ENCODE results near the gene ENOX2.

The ENOX2 gene

DNA sequence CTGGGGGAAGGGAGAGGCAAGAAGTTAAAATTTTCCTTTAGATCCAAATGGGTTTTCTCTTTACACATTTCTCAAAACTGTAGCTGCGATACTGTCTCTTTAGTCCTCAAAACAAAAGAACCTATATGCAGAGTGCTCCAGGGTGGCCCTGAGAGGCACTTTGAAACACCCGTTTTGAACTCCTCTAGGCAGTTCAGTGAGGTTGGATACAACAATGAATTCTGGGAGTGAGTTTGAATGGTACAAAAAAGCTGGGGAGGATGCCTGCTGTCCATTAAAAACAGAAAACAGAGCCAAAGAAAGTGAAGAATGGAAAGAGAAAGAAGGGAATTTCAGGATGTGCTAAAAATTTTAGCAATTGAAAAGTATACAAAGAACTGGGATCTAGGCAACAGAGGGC, 23.1 kb downstream of the ENOX2 start:
- no peak for DNase-seq

- DNase-seq: no peak
Observed at GRCh38 chrX:130878350-130879341, 24.4 kb downstream of the ENOX2 start.

DNA sequence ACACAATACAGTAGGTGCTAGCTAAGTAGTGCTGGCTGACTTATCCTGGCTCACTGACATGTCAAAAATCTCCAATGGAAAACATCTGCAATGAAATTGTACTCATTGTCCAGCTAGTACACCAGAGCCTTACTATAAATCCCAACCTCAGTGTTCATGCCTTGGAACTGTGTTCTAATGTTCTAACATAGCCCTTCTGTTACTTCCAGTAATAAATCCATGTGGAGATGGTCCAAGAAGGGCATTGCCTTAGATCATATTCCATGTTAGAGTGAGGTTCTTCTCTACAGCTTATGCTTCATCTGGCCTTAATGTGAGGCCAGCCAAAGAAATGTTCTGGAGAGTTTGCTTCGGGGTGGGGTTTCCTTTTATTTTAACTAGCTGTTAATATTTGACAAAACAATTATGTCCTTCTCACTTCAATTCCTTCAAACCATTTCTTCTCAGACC, 25.1 kb downstream of the ENOX2 start:
- DNase-seq: no peak

- no peak for DNase-seq
Observed at GRCh38 chrX:130876226-130876625, 26.8 kb downstream of the ENOX2 start.

DNA sequence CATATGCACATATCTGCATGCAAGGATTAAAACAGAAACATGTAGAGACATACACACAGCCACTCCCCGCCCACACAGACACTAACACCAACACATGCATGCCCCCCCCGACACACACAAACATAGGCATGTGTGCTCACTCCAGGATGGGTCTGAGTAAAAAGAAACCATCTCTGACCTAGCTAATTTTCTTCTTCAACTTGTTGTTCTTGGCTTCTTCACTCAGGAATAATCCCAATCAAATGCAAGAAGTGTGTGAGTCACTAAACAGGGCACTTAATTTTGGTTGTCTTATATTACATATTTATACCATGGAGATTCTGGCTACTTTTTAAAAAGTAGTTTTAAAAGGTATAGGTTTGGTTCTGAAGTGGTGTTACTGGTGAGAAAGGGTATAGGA, 28.3 kb downstream of the ENOX2 start:
- DNase-seq: no peak

DNA sequence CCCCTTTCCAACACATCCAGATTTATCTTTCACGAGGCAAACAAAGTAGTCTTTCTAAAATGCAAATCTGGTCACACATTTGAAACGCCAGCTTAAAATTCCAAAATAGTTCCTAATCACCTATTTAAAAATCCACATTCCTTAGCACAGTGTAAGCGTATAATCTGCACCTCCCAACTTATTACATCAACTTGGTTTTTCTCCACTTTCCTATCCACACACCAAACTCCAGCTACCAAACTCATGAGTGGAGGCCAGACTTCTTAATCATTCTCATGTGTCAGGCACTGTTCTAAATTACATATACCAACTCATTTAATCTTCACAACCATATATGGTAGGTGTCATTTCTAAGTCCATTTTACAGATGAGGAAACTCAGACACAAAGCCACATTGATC, 33.8 kb downstream of the ENOX2 start:
- no peak for DNase-seq

GRCh38 chrX:130861462-130861861, 41.5 kb downstream of the ENOX2 start:
- DNase-seq: no peak

- DNase-seq: no peak
Observed at GRCh38 chrX:130857207-130857606, 45.8 kb downstream of the ENOX2 start.

DNA sequence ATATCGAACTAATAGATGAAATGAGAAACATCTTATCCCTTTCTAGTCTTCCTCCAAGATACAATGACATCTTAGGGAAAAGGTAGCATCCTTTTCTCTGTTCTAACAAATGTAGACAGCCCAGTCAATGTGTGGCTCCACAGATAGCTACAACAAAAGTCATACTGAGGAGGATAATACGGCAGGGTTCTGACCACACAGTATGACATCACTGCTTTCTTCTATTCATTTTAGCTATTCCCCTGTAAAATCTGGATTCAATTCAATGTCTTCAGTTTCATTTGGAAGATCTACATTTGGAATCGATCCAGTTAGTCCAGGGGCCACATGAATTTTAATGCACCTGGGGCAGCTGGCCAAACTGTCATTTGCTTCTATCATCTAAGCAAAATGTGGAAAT, 51.4 kb downstream of the ENOX2 start:
- no peak for DNase-seq

- DNase-seq: no peak
Observed at GRCh38 chrX:130848763-130849162, 54.2 kb downstream of the ENOX2 start.

DNA sequence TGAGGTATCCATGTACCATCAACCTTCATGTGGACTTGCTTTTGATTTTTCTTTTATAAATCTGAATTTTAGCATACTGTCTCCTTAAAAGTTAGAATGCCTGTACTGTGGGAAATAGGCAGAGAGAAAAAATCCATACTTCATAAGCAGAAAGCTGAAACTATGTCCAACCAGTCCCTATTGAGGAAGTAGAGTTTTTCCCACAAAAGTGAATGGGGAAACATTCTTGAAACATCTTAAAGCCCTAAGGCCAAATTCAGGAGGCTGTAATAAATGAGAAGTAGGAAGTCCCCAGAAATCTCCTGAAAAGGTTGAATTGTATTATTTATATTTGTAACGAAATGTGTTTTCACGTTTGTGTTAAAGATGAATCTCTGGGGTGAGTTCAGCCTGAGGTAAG, 56.3 kb downstream of the ENOX2 start:
- DNase-seq: no peak

GRCh38 chrX:130841776-130842175, 61.2 kb downstream of the ENOX2 start:
- DNase-seq: no peak

GRCh38 chrX:130840345-130840744, 62.7 kb downstream of the ENOX2 start:
- DNase-seq: no peak

- no peak for DNase-seq
Observed at GRCh38 chrX:130836447-130836846, 66.6 kb downstream of the ENOX2 start.

DNA sequence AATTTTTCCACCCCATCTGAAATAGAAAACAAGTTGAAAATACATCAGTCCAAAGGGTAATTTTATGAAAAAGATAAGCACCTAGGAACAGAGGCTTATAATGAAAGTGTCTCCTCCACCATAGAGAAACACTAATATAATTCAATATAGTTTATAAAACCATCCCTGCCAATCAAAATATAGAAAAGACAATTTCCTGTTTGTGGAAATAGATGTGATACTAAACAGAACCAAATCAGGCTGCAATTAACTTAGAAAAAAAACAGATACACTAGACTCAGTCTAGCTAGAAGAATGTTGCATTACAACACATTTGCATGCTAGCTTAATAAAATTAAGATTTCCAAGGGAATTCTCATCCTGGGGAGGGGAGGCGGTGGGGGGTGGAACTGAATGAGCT, 68.2 kb downstream of the ENOX2 start:
- DNase-seq: no peak

GRCh38 chrX:130834149-130834548, 68.9 kb downstream of the ENOX2 start:
- DNase-seq: no peak

DNA sequence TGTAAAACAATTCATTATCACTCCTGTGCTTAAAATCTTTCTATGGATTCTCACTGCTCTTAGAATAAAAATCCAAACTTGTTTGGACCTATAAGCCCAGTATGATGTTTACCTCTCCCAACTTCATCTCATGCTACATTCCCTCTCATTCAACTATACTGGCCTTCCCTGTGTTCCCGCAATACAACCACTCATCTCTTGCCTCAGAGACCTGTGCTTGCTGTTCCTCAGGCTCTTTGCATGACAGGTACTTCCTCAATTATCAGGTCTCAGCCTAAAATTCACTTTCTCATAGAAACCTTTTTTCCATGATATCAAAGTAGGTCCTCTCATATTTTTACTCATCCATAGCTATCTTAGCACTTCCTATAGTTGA, 71.7 kb downstream of the ENOX2 start:
- no peak for DNase-seq

DNA sequence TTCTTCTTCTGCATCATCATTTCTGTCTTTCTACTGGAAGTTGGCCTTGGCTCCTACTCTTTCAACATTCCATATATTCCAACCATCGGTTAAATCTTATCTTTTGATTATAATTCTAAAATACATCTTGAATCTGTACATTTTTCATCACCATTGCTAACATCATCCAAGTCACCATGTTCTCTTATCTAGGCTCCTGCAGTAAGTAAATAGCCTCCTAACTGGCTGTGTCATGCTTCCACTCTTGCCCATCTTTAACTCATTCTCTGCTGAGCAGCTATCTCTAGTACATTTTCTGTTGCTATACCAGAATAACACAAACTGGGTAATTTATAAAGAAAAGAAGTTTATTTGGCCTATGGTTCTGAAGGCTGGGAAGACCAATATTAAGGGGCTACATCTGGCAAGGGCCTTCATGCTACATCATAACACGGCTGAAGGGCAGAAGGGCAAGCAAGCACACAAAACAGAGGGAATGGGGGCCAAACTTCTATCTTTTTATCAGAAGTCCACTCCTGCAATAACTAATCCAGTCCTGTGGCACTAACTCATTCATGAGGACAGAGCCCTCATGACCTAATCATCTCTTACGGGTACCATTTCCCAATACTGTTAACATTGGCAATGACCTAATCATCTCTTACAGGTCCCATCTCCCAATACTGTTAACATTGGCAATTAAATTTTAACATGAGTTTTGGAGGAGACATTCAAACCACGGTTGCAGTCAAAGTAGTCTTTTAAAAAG, 72.2 kb downstream of the ENOX2 start:
- DNase-seq: no peak

DNA sequence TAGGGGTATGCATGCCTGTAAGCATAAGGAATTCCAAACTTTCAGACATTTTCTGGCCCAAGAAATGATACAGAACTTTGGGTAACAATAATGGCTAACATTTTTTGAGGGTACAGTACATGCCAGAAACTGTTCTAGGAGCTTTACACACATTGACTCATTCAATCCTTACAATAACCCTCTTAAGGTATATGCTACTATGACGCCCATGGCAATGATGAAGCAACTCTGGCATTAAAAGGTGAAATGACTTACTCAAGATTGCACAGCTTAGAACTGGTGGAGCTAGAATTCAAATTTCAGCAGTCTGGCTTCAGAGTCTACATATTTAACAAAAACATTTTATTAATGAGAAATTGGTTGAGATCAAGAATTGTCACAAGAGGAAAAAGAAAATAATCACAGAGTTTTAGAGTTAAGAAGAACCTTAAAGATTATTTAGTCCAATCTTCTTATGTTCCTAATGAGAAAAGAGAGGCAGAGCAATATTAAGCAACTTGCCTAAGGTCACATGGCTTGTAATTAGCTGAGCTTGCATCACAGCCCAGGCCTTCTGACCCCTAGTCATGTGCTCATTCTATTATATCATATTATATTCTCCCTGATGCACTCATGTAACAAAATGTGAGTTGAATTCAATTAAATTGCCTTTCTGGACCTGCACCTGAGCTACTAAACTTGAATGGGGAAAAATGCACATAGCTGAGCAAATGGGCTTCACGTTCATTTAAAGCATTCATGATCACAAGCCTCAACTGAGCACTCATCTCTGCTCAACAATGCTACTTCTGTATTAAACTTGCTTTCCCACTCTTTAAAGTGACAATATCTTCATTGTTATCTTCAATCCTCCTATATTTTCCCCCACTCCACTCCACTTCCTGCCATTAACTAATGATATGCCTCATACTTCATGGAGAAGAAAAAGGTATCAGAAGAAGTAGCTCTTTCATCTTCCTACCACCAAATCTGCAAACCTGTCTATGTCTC, 73.2 kb downstream of the ENOX2 start:
- no peak for DNase-seq

DNA sequence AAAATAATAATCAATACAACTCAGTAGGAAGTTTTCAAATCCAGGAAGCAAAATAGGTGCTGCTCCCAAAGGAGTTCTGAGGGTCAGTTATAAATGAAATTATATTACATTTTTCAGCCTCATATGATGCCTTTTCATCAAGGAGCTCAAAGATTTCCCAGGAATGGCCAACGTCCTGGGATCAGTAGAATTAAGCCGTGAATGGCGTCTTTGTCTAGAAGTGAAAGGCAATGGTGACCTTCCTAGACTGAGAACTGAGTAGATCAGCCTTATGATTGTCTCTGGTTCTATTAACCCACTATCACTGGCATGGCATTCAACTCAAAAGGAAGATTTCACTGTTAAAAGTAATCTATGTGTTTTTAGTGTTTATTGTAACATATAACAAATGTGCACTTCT, 74.4 kb downstream of the ENOX2 start:
- no peak for DNase-seq

DNA sequence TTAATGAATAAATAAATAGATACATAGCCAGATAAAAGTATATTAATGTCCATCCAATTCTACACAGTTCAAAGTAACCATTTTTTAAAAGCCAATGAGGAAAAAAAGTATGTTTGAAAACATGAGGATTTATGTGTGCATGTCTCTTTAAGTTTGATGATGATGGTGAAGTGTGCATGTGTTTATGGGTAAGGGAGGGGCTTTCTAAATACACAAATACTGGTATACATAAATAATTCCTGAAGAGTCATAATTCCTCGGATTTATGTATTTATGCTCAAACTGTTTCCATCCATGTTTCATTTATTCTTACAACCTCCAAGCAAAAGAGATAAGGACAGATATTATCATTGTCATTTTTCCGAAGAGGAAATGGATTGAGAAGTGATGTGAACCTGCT, 75.4 kb downstream of the ENOX2 start:
- DNase-seq: no peak

DNA sequence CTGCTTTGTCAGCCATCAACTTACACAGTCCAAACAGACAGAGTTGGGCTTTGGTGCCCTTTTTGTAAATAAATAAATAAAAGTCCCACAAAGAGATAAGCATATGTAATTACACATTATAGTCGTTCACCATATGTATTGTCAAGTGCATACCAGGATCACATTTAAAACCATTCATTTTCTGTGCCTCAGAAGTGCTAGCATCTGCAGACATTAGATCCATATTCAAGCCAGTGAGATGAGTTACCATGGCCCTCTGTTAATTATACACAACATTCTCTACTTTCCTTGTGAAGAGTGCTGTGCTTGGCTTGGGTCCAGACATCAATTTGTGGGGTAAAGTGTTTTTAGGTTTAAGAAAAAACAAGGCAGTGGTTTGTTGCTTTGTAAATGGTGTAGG, 76.8 kb downstream of the ENOX2 start:
- no peak for DNase-seq

DNA sequence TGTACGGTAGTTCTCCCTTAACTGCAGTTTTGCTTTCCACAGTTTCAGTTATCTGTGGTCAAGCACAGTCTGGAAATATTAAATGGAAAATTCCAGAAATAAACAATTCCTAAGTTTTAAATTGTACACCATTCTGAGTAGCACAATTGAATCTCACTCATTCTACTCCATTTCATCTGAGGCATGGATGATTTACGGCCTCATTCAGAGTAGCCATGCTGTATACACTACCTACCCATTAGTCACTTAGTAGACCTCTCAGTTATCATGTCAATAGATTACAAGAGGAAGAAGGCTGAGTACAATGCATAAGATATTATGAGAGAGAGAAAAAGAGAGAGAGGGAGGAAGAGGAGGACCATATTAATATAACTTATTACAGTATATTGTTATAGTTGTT, 77.5 kb downstream of the ENOX2 start:
- no peak for DNase-seq

All from bone marrow (tissue), 2 donors.